ENCODE results near the gene SEC24C.
A peak's percentile ranks its signal among the peaks of the same experiment; 100 is the strongest.
"Not testable (repeated sequence)": the region's sequence is repeated elsewhere in the genome, so short reads cannot be mapped to it uniquely, and the experiment has no call there.

Gene SEC24C

DNA sequence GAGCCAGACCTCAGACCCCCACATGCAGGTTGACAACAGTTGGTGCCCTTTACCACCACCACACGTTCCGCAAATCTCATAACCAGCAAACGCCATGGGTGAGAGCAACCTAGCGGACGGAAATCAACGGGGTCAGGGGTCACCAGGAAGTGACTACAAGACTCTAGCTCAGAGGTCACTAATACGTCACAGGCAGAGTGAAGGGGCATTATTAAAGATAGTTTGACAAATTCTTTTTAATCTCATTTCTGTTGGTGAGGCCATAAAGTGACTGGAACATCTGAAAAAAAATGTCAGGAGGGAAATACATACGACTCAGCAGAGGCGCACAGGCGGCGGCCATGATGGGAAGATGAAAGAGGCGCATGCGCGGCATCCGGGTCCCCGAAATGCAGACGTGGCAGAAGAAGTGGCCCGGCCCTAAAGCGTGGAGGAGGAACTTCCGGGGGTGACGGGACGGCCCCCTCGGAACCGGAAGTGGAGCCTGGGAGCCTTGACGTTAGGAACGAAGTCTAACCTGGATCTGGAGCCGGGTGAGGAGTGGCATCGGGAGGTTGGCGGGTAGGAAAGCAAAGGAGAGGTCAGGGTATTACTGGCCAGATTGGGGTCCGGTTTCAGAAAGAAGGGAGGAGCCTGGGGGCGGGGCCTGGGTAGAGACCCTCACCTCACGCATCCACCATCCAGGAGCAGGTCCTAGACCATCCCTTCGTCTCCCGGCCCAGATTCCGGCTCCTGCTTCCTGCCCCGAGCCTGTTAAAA lies at the start of gene SEC24C:
Gene SEC24C, plus strand, starts transcription at position 468 of the 759 bp plus-strand sequence. CDS start 2,461 bp downstream, outside the sequence.
- DNase-seq (ENCODE audit: low read depth): peak; percentile 90

- not testable (repeated sequence) for DNase-seq (ENCODE audit: low read depth)
Observed at GRCh38 chr10:73695302-73695701, 48.9 kb upstream of the SEC24C start.

DNA sequence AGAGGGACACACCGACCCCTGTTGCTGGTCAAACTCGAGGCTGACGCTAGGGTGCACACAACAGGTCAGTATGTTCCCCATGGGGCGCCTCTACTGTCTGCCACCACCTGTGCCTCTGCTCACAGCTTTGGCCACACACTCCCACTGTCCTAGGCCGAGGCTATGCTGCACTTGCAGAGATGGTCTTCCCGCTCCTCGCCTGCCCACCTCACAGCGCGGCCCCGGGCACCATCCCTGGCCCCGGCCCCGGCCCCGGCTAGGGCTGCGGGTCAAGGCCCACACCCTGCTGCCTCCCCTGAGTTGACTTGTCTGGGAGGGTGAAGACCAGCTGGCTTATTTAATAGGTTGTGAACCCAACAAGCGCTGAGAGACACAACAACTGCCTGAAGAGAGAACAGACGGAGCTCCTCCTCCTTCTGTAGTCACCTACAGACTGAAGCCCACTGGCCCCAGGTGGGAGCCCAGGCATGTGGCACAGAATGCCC lies 46.5 kb upstream of the SEC24C start, which contains the start of gene AGAP5:
Gene AGAP5, minus strand, starts transcription at position 435 of the 485 bp plus-strand sequence. Its CDS starts 354 bp downstream, at position 81.
- DNase-seq (ENCODE audit: low read depth): not testable (repeated sequence)

- not testable (repeated sequence) for DNase-seq (ENCODE audit: low read depth)
Observed at GRCh38 chr10:73698819-73699218, 45.4 kb upstream of the SEC24C start.

DNA sequence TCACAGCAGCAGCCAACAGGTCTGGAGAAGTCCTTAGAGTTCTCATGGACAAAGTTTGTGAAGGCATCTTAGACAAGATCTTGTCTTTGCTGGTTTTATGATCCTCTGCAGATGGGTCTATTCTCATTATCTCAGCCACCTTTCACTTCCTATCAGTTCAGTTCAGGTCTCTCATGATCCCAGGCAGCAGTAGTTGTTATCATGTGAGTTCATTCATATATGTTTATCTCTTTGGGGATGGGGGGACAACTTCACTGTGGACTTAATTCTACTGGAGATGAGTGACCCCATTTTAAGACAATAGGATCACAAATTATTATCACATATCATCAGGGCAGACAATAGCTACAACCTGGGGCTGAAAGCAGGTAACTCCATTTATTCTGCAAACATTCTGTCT lies 40.2 kb upstream of the SEC24C start:
- not testable (repeated sequence) for DNase-seq (ENCODE audit: low read depth)

GRCh38 chr10:73705506-73706072 lies 38.6 kb upstream of the SEC24C start:
- not testable (repeated sequence) for DNase-seq (ENCODE audit: low read depth)

DNA sequence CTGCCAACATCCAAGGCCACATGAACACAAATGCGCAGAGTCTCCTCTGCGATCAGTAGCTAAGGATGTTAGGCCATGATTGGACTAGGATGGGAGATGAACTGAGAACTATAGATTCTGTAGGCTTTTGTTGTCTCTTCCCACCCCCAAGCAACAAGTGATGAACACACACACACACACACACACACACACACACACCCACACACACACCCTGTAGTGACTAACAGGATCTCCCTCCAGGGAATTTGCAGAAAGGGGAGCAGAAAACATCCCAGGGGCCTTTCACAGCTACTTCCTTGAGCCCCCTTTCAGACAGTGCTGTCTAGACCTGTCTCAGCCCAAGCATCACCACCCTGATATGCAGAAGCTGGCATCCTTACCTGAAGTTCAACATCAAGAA lies 37.7 kb upstream of the SEC24C start:
- DNase-seq (ENCODE audit: low read depth): not testable (repeated sequence)

GRCh38 chr10:73707628-73708027 lies 36.5 kb upstream of the SEC24C start:
- not testable (repeated sequence) for DNase-seq (ENCODE audit: low read depth)

GRCh38 chr10:73708122-73708521 lies 36.0 kb upstream of the SEC24C start:
- DNase-seq (ENCODE audit: low read depth): not testable (repeated sequence)

GRCh38 chr10:73711683-73712082 lies 32.5 kb upstream of the SEC24C start:
- not testable (repeated sequence) for DNase-seq (ENCODE audit: low read depth)

DNA sequence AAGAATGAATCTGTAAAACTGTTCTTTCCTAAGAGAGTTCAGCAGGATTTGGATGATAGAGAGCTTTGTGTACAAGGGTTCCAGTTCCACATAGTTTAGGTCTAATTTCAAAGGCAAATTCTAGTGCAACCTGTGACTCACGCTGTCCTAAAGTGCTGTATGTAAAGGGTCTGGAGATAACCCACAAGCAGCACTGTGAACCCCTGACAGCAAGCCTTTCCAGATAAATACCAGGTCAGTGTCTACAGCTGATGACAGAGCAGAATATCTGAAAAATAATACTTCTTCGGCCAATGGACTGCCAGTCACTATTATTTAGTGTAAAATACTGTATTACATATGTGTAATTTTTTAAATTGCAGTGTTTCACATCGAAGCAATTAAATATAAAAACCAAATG lies 30.3 kb upstream of the SEC24C start:
- DNase-seq (ENCODE audit: low read depth): not testable (repeated sequence)

DNA sequence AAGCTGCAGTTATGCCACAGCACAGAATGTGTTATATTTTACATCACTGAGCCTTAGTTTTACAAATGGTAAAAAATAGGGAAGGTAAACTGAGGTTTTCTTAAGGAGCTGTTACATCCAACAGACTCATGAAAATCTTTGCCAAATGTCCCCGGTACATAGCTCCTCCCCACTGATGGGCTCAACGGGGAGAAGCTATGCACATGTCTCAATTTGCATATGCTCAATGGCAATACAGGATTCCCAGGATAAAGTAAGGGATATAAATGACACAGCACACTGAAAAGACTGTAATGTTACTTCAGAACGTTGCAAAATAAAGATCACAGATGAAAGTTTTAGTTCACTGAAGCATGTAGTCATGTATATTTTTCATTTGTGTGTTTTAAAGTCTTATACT lies 29.7 kb upstream of the SEC24C start:
- DNase-seq (ENCODE audit: low read depth): not testable (repeated sequence)

DNA sequence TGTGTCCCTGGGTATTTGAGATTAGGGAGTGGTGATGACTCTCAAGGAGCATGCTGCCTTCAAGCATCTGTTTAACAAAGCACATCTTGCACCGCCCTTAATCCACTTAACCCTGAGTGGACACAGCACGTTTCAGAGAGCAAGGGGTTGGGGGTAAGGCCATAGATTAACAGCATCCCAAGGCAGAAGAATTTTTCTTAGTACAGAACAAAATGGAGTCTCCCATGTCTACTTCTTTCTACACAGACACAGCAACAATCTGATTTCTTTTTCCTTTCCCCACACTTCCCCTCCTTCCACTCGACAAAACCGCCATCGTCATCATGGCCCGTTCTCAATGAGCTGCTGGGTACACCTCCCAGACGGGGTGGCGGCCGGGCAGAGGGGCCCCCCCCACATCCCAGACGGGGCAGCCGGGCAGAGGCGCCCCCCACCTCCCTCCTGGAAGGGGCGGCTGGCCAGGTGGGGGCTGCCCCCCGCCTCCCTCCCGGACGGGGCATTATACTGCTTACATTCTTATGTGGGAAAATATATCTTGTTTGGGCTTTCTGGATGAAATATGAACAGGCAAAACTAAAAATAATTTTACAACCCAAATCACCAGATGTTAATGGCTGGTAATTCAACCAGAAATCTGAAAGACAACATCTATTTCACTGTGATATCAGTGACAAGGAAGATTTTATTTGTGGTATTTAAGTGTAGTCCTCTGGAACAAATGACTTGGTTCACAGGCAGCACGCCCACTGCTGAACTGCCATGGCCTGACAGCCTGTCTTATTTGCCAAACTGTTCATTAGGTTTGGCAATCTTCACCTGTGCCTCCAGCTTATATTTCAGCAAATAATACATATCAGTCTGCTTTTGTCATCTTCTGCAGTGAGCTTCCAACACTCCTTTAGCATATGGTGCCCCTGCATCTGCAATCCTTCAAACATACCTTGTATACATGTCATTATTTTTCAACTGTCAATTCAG lies 28.7 kb upstream of the SEC24C start:
- DNase-seq (ENCODE audit: low read depth): not testable (repeated sequence)

GRCh38 chr10:73716251-73716650 lies 27.9 kb upstream of the SEC24C start:
- DNase-seq (ENCODE audit: low read depth): no peak

- DNase-seq (ENCODE audit: low read depth): no peak
Observed at GRCh38 chr10:73717556-73717955, 26.6 kb upstream of the SEC24C start.

- DNase-seq (ENCODE audit: low read depth): not testable (repeated sequence)
Observed at GRCh38 chr10:73720561-73720960, 23.6 kb upstream of the SEC24C start.

DNA sequence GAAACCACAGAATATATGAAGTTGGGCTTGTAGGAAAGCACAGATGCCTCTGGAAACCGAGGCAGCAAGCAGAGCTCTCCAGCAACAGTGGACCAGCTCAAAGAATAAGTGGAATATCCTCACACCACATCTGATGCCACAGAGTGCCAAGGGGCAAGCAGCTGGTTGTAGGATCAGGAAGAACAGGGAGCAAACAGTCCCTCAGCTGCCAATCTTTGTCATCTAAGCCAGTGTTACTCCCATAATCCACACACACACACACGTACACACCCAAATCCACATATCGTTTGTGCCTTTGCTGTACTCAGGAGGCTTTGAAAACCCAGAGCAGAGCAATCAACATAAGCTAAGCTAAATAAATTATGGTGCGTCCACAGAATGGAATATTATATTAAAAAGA lies 20.7 kb upstream of the SEC24C start:
- no peak for DNase-seq (ENCODE audit: low read depth)

DNA sequence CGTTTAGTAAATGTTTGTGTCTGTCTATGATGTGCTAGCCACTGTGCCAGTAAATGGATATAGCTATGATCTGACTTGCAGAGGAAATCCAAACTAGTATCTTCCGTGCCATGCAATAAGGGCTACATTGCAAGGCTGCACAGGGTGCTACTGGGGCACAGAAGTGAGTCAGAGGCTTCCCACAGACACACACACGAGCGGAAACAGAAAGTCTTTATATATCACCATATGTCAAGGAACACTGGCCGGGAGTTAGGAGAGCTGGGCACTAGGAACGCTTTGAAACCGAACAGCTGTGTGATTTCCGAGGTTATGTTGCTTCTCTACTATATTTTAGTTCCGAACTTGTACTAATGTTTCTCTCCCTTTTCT lies 14.4 kb upstream of the SEC24C start:
- DNase-seq (ENCODE audit: low read depth): not testable (repeated sequence)

DNA sequence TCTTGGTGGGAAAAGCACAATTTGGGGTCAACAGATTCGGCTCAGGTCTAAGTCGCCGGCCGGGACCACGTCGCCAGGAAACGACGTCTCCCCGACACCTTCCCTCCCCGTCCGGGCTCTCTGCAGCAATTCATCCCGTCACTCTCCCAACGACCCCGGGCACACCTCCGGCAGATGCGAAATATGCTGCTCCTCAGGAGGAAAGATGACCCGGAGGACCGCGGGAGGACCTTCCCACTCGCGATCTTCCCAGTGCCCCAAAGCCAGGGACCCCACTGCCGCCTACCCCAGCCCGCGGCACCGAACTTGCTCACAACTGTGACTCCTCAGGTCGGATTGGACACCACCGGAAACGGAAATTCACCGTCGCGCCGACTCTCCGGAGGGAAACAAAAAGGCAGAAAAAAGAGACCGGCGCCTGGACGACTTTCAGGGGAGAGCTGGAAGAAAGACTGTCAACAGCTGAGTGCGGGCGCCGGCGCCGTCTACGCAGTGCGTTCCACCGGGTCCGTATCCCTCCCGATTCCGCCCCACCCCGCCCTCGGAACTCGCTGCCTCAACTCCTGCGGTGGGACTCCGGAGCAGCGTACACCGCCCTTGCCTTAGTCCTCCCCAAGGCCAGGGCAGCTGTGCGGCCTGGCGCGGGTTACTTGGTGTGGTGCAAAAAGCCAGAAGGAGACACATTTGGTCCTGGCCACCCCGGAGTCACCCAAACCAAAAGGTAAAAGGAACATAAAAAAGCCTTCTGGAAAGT lies 13.8 kb upstream of the SEC24C start:
- DNase-seq (ENCODE audit: low read depth): peak; percentile 74

DNA sequence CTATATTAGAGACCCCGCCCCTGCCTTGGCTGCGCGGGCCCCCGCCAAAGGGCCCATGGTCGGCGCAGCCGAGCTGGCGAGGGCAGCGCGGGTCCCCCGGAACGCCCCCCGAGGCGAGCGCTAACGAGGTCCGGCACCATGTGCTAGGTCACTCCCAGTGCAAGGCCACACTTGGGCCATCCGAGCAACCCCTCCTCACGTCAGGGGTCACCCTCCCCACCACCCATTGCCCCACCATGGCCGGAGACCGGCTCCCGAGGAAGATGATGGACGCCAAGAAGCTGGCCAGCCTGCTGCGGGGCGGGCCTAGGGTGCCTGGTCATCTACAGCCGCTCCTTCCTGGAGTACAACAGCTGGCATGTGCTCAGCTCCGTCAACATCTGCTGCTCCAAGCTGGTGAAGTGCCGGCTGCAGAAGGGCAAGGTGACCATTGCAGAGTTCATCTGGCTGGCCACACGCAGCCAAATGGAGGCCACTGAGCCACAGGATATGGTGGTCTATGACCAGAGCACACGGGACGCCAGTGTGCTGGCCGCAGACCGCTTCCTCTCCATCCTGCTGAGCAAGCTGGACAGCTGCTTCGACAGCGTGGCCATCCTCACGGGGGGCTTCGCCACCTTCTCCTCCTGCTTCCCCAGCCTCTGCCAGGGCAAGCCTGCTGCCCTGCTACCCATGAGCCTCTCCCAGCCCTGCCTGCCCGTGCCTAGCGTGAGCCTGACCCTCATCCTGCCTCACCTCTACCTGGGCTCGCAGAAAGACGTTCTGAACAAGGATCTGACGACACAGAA lies 12.4 kb upstream of the SEC24C start:
- no peak for DNase-seq (ENCODE audit: low read depth)

DNA sequence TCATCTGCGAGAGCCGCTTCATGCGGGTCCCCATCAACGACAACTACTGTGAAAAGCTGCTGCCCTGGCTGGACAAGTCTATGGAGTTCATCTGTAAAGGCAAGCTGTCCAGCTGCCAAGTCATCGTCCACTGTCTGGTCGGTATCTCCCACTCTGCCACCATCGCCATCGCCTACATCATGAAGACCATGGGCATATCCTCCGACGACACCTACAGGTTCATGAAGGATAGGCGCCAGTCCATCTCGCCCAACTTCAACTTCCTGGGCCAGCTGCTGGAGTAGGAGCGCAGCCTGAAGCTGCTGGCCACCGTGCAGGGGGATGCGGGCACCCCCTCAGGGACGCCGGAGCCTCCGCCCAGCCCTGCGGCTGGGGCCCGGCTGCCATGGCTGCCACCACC lies 11.7 kb upstream of the SEC24C start:
- no peak for DNase-seq (ENCODE audit: low read depth)
